ENCODE data around the gene ADAMTS13. TPM values are rescaled to one million over a fixed set of nuclear protein-coding genes. Genes with fewer than 3 reads are reported as not detected.

ADAMTS13 gene
- total RNA-seq, 1 donor from 2014 or later: 1.6 TPM

- no peak overlapping the region for H3K4me3 Mint-ChIP-seq (ENCODE audit: low read depth)
- DNase-seq (ENCODE audit: low spot score): no peak
- no peaks in the 10 kb centered on the region for H3K36me3 Mint-ChIP-seq (ENCODE audit: low read depth)
- H3K4me1 Mint-ChIP-seq (ENCODE audit: low read depth): no peaks in the 10 kb centered on the region
- no peak overlapping the region for H3K27ac Mint-ChIP-seq
- intact Hi-C loops (cut with micrococcal nuclease): no loop called here
- H3K27me3 Mint-ChIP-seq (ENCODE audit: low read depth): peaks cover 8% of the 10 kb centered on the region
- H3K9me3 Mint-ChIP-seq: no peaks in the 10 kb centered on the region
These were observed 42.5 kb downstream of the ADAMTS13 start for GRCh38 chr9:133464638-133465037.

GRCh38 chr9:133465984-133466383 is 43.8 kb downstream of the ADAMTS13 start:
- Mint-ChIP-seq H3K4me3 (ENCODE audit: low read depth) (no peak overlapping the region), H3K9me3 (no peaks in the 10 kb centered on the region), H3K27ac (no peak overlapping the region), H3K27me3 (ENCODE audit: low read depth) (peaks cover 8% of the 10 kb centered on the region), H3K36me3 (ENCODE audit: low read depth) (no peaks in the 10 kb centered on the region), H3K4me1 (ENCODE audit: low read depth) (no peaks in the 10 kb centered on the region)
- intact Hi-C loops (cut with micrococcal nuclease): no loop called here
- no peak for DNase-seq (ENCODE audit: low spot score)

DNA sequence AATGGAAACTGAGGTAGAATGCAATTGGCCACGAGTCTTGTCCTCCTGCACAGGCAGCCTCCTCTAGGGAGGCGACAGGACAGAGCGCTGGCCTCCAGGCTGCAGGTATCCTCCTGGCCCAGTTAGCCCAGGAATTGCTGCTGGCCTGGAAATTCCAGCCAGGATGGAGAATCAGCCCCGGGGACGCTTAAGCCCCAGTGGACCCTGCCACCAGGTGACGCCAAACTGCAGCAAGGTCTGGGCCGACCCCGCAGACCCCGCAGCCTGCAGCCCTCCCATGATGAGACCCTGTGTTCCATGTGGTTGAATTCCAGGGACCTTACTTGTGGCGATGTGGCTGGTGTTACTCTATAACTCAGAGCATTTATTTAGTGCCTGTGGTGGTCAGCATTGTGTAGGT is 44.9 kb downstream of the ADAMTS13 start:
- H3K4me3 Mint-ChIP-seq (ENCODE audit: low read depth): no peak overlapping the region
- DNase-seq (ENCODE audit: low spot score): no peak
- H3K27me3 Mint-ChIP-seq (ENCODE audit: low read depth): peaks cover 2% of the 10 kb centered on the region
- intact Hi-C loops (cut with micrococcal nuclease): no loop called here
- no peak overlapping the region for H3K27ac Mint-ChIP-seq
- H3K36me3 Mint-ChIP-seq (ENCODE audit: low read depth): no peaks in the 10 kb centered on the region
- H3K4me1 Mint-ChIP-seq (ENCODE audit: low read depth): no peaks in the 10 kb centered on the region
- H3K9me3 Mint-ChIP-seq: no peaks in the 10 kb centered on the region

DNA sequence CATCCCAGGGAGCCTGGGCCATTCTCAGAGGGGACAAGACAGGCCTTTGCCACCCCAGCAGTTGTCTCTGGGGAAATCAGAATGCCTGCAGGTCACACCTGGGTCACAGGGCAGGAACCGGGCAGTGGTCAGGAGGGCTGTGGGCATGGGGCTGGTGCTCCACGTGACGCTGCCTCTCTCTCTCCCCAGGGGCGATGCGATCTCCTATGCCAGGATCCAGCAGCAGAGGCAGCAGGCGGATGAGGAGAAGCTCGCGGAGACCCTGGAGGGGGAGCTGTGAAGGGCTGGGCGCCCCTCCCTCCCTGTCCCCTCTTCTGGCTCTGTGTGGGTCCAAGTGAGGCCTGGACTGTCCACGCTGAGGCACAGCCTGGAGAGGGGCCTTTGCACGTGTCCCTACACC is 46.2 kb downstream of the ADAMTS13 start:
- intact Hi-C loops (cut with micrococcal nuclease): no loop called here
- H3K4me1 Mint-ChIP-seq (ENCODE audit: low read depth): no peaks in the 10 kb centered on the region
- DNase-seq (ENCODE audit: low spot score): no peak
- H3K9me3 Mint-ChIP-seq: no peaks in the 10 kb centered on the region
- H3K27ac Mint-ChIP-seq: no peak overlapping the region
- peaks cover 2% of the 10 kb centered on the region for H3K27me3 Mint-ChIP-seq (ENCODE audit: low read depth)
- no peaks in the 10 kb centered on the region for H3K36me3 Mint-ChIP-seq (ENCODE audit: low read depth)
- H3K4me3 Mint-ChIP-seq (ENCODE audit: low read depth): no peak overlapping the region

GRCh38 chr9:133468777-133469421 is 46.7 kb downstream of the ADAMTS13 start:
- H3K4me3 Mint-ChIP-seq (ENCODE audit: low read depth): no peak overlapping the region
- peaks cover 2% of the 10 kb centered on the region for H3K27me3 Mint-ChIP-seq (ENCODE audit: low read depth)
- H3K27ac Mint-ChIP-seq: no peak overlapping the region
- no peak for DNase-seq (ENCODE audit: low spot score)
- intact Hi-C loops (cut with micrococcal nuclease): no loop called here
- no peaks in the 10 kb centered on the region for H3K9me3 Mint-ChIP-seq
- H3K4me1 Mint-ChIP-seq (ENCODE audit: low read depth): no peaks in the 10 kb centered on the region
- H3K36me3 Mint-ChIP-seq (ENCODE audit: low read depth): no peaks in the 10 kb centered on the region

GRCh38 chr9:133470427-133470924 is 48.3 kb downstream of the ADAMTS13 start:
- Mint-ChIP-seq H3K9me3 (no peaks in the 10 kb centered on the region), H3K36me3 (ENCODE audit: low read depth) (no peaks in the 10 kb centered on the region), H3K27ac (no peak overlapping the region), H3K27me3 (ENCODE audit: low read depth) (peaks cover 1% of the 10 kb centered on the region), H3K4me3 (ENCODE audit: low read depth) (no peak overlapping the region), H3K4me1 (ENCODE audit: low read depth) (peaks cover 3% of the 10 kb centered on the region)
- intact Hi-C loops (cut with micrococcal nuclease): no loop called here
- DNase-seq (ENCODE audit: low spot score): no peak

GRCh38 chr9:133470988-133471387 is 48.8 kb downstream of the ADAMTS13 start:
- H3K4me3 Mint-ChIP-seq (ENCODE audit: low read depth): no peak overlapping the region
- peaks cover 3% of the 10 kb centered on the region for H3K4me1 Mint-ChIP-seq (ENCODE audit: low read depth)
- no peak overlapping the region for H3K27ac Mint-ChIP-seq
- H3K27me3 Mint-ChIP-seq (ENCODE audit: low read depth): no peaks in the 10 kb centered on the region
- no peaks in the 10 kb centered on the region for H3K9me3 Mint-ChIP-seq
- H3K36me3 Mint-ChIP-seq (ENCODE audit: low read depth): no peaks in the 10 kb centered on the region
- no peak for DNase-seq (ENCODE audit: low spot score)
- intact Hi-C loops (cut with micrococcal nuclease): no loop called here

- no peaks in the 10 kb centered on the region for H3K9me3 Mint-ChIP-seq
- peaks cover 5% of the 10 kb centered on the region for H3K4me1 Mint-ChIP-seq (ENCODE audit: low read depth)
- DNase-seq (ENCODE audit: low spot score): no peak
- H3K36me3 Mint-ChIP-seq (ENCODE audit: low read depth): no peaks in the 10 kb centered on the region
- no peak overlapping the region for H3K4me3 Mint-ChIP-seq (ENCODE audit: low read depth)
- H3K27ac Mint-ChIP-seq: no peak overlapping the region
- intact Hi-C loops (cut with micrococcal nuclease): no loop called here
- no peaks in the 10 kb centered on the region for H3K27me3 Mint-ChIP-seq (ENCODE audit: low read depth)
These were observed 49.5 kb downstream of the ADAMTS13 start for GRCh38 chr9:133471551-133472276.

GRCh38 chr9:133472277-133472645 is 50.1 kb downstream of the ADAMTS13 start:
- no peak for DNase-seq (ENCODE audit: low spot score)
- H3K4me1 Mint-ChIP-seq (ENCODE audit: low read depth): peaks cover 5% of the 10 kb centered on the region
- H3K4me3 Mint-ChIP-seq (ENCODE audit: low read depth): no peak overlapping the region
- no peaks in the 10 kb centered on the region for H3K27me3 Mint-ChIP-seq (ENCODE audit: low read depth)
- no peaks in the 10 kb centered on the region for H3K9me3 Mint-ChIP-seq
- H3K36me3 Mint-ChIP-seq (ENCODE audit: low read depth): no peaks in the 10 kb centered on the region
- H3K27ac Mint-ChIP-seq: no peak overlapping the region
- intact Hi-C loops (cut with micrococcal nuclease): no loop called here

DNA sequence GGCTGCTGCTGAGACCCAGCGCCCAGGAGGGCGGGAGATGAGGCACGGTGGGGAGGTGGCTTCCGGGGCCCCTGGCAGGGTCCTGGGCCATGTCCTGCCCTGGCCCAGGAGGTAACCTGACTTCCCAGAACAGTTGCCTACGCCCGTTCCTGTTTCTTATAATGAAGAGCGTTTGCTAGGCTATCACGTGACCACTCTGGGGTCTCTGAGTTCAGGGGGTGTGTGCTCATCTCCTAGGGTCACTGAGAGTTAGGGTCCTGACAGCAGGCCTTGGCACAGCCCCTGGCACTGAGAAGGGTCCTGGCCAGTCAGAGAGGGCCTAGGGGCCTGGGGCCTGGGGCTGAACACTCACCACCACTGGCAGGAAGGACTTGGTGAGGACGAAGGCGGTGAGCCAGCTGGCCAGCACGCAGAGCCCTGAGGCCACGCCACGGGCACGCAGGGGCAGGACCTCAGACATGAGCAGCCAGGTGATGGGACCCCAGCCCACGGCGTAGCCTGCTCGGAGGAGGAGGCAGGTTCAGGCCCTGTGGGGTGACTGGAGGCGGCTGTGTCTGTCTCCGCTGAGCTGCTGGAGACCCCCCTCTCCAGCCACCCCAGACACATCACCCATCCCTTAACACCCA is 50.7 kb downstream of the ADAMTS13 start:
- peaks cover 5% of the 10 kb centered on the region for H3K4me1 Mint-ChIP-seq (ENCODE audit: low read depth)
- H3K27ac Mint-ChIP-seq: no peak overlapping the region
- no peaks in the 10 kb centered on the region for H3K36me3 Mint-ChIP-seq (ENCODE audit: low read depth)
- intact Hi-C loops (cut with micrococcal nuclease): no loop called here
- no peak overlapping the region for H3K4me3 Mint-ChIP-seq (ENCODE audit: low read depth)
- H3K9me3 Mint-ChIP-seq: no peaks in the 10 kb centered on the region
- no peaks in the 10 kb centered on the region for H3K27me3 Mint-ChIP-seq (ENCODE audit: low read depth)
- DNase-seq (ENCODE audit: low spot score): no peak

DNA sequence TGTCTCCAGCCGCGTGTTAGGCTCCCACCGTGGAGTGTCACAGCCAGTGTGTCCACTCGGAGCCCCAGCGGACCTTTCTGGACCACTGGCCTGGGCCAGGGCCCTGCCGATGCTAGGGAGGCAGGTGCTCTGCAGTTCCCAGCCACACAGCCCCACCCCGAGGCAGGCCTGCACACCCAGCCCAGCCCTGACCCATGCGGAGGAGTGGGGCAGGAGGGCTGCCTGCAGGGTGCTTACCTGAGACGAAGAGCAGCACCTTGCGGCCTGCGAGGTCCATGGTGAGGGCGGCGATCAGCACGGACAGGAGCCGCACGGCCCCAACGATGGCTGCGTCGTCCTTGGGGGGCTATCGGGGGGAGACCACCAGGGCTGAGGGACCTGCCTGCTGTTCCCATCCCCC is 51.6 kb downstream of the ADAMTS13 start:
- H3K27ac Mint-ChIP-seq: no peak overlapping the region
- H3K4me1 Mint-ChIP-seq (ENCODE audit: low read depth): peaks cover 5% of the 10 kb centered on the region
- intact Hi-C loops (cut with micrococcal nuclease): no loop called here
- H3K36me3 Mint-ChIP-seq (ENCODE audit: low read depth): no peaks in the 10 kb centered on the region
- H3K4me3 Mint-ChIP-seq (ENCODE audit: low read depth): no peak overlapping the region
- no peaks in the 10 kb centered on the region for H3K9me3 Mint-ChIP-seq
- no peak for DNase-seq (ENCODE audit: low spot score)
- no peaks in the 10 kb centered on the region for H3K27me3 Mint-ChIP-seq (ENCODE audit: low read depth)

DNA sequence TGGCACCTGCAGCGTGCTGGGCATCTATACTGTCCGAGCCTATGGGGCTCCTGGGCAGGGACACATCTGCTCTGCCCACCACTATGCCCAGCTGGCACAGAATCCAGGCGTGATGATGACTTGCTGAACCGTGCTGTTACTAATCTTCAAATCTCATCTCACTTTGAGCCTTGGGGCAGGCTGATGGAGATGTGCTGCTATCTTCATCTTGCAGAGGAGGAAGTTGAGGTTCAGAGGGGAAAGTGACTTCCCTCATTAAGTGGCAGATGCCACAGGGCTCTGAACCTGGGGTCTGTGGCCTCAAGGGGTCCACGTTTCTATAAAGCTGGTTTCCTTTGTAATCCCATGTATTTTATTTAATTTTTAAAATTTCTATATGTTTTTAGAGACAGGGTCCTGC is 52.0 kb downstream of the ADAMTS13 start:
- intact Hi-C loops (cut with micrococcal nuclease): no loop called here
- Mint-ChIP-seq H3K27ac (no peak overlapping the region), H3K4me1 (ENCODE audit: low read depth) (peaks cover 5% of the 10 kb centered on the region), H3K27me3 (ENCODE audit: low read depth) (no peaks in the 10 kb centered on the region), H3K36me3 (ENCODE audit: low read depth) (no peaks in the 10 kb centered on the region), H3K9me3 (no peaks in the 10 kb centered on the region), H3K4me3 (ENCODE audit: low read depth) (no peak overlapping the region)
- DNase-seq (ENCODE audit: low spot score): no peak

- no peak overlapping the region for H3K4me3 Mint-ChIP-seq (ENCODE audit: low read depth)
- intact Hi-C loops (cut with micrococcal nuclease): loop anchor here (5.0 kb wide), 1 partner anchor 103 kb away; no protein-coding TSS in a partner anchor
- peaks cover 10% of the 10 kb centered on the region for H3K4me1 Mint-ChIP-seq (ENCODE audit: low read depth)
- no peak for DNase-seq (ENCODE audit: low spot score)
- H3K9me3 Mint-ChIP-seq: no peaks in the 10 kb centered on the region
- H3K36me3 Mint-ChIP-seq (ENCODE audit: low read depth): no peaks in the 10 kb centered on the region
- H3K27ac Mint-ChIP-seq: no peak overlapping the region
- H3K27me3 Mint-ChIP-seq (ENCODE audit: low read depth): peaks cover under 1% of the 10 kb centered on the region
These were observed 52.7 kb downstream of the ADAMTS13 start for GRCh38 chr9:133474853-133475252.
